ENCODE data around the gene L3MBTL4. TPM values are rescaled to one million over a fixed set of nuclear protein-coding genes. Genes with fewer than 3 reads are reported as not detected.
"Not testable (repeated sequence)": the region's sequence is repeated elsewhere in the genome, so short reads cannot be mapped to it uniquely, and the experiment has no call there.

L3MBTL4 gene
- total RNA-seq, 1 donor from 2014 or later, result under 0.01 TPM

DNA sequence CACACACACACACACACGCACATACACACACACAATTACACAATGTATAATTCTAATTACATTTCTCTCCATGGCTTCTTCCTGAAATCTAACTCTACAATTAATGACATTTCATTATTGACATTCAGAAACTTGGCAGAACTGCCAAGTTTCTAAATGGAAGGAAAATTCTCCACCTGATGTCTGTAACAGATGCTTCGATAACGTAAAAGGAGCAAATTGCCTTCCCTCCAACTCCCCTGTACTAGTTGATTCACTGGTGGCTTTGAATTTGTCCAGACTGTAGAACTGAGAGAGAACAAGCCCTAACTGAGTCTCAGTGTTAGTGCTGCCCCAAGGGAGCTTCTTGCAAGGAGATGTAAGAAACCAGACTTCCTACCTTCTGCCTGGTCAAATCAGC is 264.3 kb downstream of the L3MBTL4 start:
- FAIRE-seq (no peak), DNase-seq (ENCODE audit: low read depth) (no peak)
- no peak for TF ChIP-seq CTCF (IDR thresholded peaks at IDR 0.05; ENCODE audit: insufficient read depth, low read length, severe bottlenecking)
- H3K4me3 ChIP-seq (ENCODE audit: low read depth, low read length), result no peak overlapping the region
- no peaks in the 10 kb centered on the region for H3K36me3 ChIP-seq (ENCODE audit: control insufficient read depth, insufficient read depth, low read length)
- no peaks in the 10 kb centered on the region for H3K27me3 ChIP-seq (ENCODE audit: control insufficient read depth, insufficient read depth, low read length)

GRCh38 chr18:6146307-6146661 is 268.4 kb downstream of the L3MBTL4 start:
- no peak overlapping the region for H3K4me3 ChIP-seq (ENCODE audit: low read depth, low read length)
- H3K36me3 ChIP-seq (ENCODE audit: control insufficient read depth, insufficient read depth, low read length), result no peaks in the 10 kb centered on the region
- H3K27me3 ChIP-seq (ENCODE audit: control insufficient read depth, insufficient read depth, low read length), result no peaks in the 10 kb centered on the region
- DNase-seq (ENCODE audit: low read depth), result no peak
- no peak for FAIRE-seq
- no peak for TF ChIP-seq CTCF (IDR thresholded peaks at IDR 0.05; ENCODE audit: insufficient read depth, low read length, severe bottlenecking)

DNA sequence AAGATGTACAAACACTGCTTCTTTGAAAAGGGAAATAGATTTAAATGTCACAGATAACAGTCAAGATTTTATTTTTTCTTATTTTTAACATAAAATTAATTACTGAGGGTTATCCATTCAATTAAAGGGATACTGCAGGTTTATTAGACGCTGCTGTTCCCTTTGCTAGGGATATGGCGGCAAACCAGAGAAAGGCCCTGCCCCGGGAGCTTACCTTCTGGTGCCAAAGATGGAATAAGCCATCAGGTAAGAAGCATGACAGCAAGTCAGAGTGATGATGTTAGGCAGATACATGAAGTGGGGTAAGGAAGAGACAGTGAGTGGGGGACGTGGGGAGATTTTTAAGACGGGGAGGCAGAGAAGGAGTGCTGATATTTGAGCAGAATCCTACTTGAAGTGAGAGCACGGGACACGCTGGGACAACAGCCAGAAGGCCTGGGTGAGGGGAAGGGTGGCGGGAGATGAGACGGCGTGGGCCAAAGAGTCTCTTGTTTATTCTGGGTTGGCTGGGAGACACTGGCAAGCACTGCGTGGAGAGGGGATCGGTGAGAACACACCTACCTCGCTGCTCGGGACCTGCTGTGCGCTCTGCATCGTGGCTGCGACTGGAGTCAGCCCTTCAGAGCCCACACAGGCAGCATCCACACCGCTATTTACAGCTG is 268.9 kb downstream of the L3MBTL4 start:
- DNase-seq (ENCODE audit: low read depth), result no peak
- H3K27me3 ChIP-seq (ENCODE audit: control insufficient read depth, insufficient read depth, low read length), result no peaks in the 10 kb centered on the region
- TF ChIP-seq CTCF (IDR thresholded peaks at IDR 0.05; ENCODE audit: insufficient read depth, low read length, severe bottlenecking), result no peak
- no peak for FAIRE-seq
- H3K4me3 ChIP-seq (ENCODE audit: low read depth, low read length), result no peak overlapping the region
- no peaks in the 10 kb centered on the region for H3K36me3 ChIP-seq (ENCODE audit: control insufficient read depth, insufficient read depth, low read length)

- DNase-seq (ENCODE audit: low read depth), result no peak
- H3K4me3 ChIP-seq (ENCODE audit: low read depth, low read length), result no peak overlapping the region
- no peak for TF ChIP-seq CTCF (IDR thresholded peaks at IDR 0.05; ENCODE audit: insufficient read depth, low read length, severe bottlenecking)
- no peaks in the 10 kb centered on the region for H3K27me3 ChIP-seq (ENCODE audit: control insufficient read depth, insufficient read depth, low read length)
- no peaks in the 10 kb centered on the region for H3K36me3 ChIP-seq (ENCODE audit: control insufficient read depth, insufficient read depth, low read length)
- no peak for FAIRE-seq
Measured at GRCh38 chr18:6139007-6139406, 275.7 kb downstream of the L3MBTL4 start.

GRCh38 chr18:6135901-6136300 is 278.8 kb downstream of the L3MBTL4 start:
- H3K36me3 ChIP-seq (ENCODE audit: control insufficient read depth, insufficient read depth, low read length); H3K27me3 ChIP-seq (ENCODE audit: control insufficient read depth, insufficient read depth, low read length); DNase-seq (ENCODE audit: low read depth); FAIRE-seq; H3K4me3 ChIP-seq (ENCODE audit: low read depth, low read length): not testable (repeated sequence)

DNA sequence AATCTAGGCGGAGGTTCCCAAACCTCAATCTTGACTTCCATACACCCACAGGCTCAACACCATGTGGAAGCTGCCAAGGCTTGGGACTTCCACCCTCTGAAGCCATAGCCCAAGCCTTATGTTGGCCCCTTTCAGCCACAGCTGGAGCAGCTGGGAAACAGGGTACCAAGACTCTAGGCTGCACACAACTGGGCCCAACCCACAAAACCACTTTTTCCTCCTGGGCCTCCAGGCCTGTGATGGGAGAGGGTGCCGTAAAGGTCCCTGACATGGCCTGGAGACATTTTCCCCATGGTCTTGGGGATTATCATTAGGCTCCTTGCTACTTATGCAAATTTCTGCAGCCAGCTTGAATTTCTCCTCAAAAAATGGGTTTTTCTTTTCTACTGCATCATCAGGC is 279.7 kb downstream of the L3MBTL4 start:
- FAIRE-seq; H3K36me3 ChIP-seq (ENCODE audit: control insufficient read depth, insufficient read depth, low read length); DNase-seq (ENCODE audit: low read depth); H3K27me3 ChIP-seq (ENCODE audit: control insufficient read depth, insufficient read depth, low read length); H3K4me3 ChIP-seq (ENCODE audit: low read depth, low read length): not testable (repeated sequence)

DNA sequence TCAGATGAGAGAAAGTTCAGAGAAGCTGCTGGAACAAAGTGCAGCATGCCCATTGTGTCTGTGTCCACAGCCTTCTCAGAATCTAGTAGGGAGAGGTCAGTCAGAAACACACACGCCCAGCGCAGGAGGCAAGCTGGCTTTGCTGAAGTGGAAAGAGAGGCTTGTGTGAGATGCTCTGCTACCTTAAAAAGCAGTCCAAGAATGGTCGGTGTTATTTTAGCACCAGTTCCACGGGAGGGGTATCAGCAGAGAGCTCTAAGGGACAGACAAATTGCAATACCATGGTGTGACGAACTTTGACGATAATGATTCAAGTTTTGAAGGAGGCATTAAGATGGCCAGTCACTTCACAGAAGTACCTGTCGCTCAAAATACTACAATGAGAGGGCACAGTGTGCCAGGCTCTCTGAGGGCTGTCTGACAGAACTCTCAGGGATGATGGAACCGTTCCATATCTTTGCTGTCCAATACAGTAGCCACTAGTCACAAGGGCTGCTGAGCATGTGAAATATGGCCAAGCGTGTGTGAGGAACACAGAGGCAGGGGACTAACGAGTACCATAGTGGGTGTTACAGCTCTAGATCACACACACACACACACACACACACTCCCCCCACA is 281.9 kb downstream of the L3MBTL4 start:
- no peak overlapping the region for H3K4me3 ChIP-seq (ENCODE audit: low read depth, low read length)
- DNase-seq (ENCODE audit: low read depth), result no peak
- no peaks in the 10 kb centered on the region for H3K36me3 ChIP-seq (ENCODE audit: control insufficient read depth, insufficient read depth, low read length)
- H3K27me3 ChIP-seq (ENCODE audit: control insufficient read depth, insufficient read depth, low read length), result no peaks in the 10 kb centered on the region
- TF ChIP-seq CTCF (IDR thresholded peaks at IDR 0.05; ENCODE audit: insufficient read depth, low read length, severe bottlenecking), result no peak
- no peak for FAIRE-seq
